Activated T-helper 1 cell treated with Interleukin-2 at 50 U/mL for 16 hours (primary cell): ENCODE results near the gene ARHGAP22.

Experiments
- DNase-seq: peaks from one replicate; pipeline ENCODE4 v3.0.0-alpha.2; 2020; ENCODE audit warnings: low read depth

The ARHGAP22 gene

DNA sequence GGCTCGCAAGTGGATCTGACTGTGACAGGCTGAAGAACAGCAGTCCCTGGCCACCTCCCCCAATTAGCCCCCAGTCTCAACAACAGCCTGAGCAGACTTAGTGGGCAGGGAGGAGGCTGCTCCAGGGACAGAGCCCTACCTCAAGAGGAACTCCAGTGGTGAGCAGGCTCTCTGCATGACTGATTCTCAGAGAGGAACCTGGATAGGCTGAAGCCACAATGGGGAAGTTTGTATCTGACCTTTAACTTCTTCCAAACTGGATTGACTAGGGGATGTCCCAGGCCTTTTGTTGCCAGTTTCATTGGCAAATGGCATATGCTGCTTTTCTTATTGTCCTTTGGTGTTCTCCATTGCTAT lies 93.0 kb downstream of the ARHGAP22 start:
- no peak for DNase-seq

DNA sequence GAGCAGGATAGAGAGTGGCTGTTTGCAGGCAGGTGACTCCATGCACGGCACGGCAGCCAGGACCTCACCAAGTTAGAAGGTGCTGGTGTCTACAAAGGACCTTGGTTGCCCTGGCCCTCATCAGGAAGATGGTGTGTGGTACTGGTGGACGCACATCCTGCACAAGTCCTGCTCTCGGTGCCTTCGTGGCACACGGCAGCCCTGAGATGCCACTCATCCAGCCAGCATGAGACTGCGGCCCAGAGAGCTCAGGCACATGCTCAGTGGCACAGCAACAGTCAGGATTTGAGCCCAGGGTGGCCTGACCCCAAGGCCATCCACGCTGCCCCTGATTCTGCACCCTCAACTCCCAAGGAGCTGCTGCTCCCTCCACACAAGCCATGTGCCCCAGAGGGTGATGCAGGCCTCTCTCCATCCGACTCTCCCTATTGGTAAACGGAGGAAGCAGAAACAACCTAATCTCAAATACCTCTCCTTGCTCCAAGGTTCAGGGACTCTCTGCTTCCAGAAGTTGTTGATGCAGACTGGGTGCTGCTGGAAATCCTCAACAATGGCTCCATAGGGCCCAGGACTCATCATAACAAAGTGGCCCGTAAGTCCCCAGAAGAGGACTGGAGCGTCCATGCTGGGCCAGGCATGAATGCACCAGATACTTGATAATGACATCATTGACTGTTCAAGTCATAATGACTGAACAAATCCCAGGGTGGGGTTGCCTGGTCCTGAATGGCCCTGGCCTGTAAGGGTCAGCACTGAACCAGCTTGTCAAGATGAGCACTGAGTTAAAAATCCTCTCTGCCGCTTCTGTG lies 93.6 kb downstream of the ARHGAP22 start:
- no peak for DNase-seq

DNA sequence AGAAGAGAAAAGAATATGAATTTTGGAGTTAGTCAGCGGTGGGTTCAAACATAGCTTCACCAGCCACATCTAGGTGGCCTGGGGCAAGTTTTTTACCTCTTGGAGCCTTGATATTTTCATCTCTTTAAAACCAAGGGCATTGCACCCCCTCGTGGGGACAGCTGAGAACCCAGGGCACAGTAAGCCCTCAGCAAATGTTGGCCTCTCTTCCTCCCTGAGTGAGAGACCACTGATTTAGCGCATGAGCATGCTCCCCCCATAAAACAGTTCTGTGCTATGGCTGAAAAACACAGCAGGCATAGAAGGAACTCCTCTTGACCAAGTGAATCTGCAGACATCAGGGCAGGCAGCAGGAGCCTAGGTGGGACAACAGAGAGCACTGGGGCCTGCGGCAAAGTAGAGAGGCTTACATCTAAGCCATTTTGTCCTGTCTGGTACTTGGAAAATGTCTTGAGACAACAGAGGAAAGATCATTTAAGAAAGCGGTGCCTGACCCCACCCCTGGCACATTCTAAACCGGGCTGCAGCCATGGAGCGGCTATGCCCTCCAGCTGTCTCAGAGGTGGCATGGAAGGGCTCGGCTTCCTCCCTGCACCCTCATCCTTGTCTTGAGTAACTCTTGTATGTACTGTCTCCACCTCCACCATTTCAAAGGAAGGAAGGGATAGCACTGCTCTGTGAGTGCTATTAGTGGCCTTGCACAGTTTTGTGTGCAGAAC lies 94.7 kb downstream of the ARHGAP22 start:
- no peak for DNase-seq

DNA sequence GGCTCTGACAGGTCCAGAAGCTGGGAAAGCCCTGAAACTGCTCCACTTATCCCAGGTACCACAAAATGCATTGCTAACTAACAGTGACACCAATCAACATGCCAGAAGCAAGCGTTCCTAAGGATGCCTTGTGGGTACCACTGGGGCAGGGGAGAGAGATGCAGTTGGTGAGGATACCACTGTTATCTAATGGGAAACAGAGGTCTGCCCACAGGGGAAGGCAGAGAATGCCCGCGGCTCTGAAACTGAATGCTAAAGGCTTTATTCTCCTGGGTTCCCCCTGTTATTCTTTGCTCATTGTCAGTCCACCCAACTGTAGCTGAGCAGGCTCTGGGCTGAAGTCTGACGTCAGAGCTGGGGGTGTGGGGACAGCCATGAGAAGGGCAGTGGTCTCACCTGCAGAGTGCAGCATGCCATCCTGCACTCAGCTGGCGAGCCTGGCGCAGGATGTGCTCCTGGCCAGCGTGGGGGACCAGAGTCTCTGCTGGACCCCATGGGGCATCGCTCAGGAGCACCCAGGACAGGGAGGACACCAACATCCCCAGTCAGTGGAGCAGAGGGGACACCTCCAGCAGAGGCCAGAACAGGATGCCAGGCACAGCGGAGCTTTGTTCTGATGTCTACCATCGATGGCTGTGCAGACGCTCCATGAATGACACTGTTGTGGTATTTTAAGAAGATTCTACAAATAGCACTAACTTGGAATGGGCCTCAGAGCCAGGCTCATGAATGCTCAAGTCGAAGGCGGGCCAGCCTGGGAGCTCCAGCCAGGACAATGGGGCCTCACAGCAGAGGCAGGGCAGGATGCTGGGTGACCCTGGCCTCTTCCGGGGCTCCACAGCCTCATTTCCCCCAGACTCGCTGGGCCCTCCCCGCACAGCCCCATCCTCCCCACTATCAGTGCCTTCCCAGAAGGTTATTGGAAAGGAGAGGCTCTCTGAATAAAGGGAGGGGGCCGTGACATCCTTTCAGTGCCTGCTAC lies 95.8 kb downstream of the ARHGAP22 start:
- DNase-seq: no peak

DNA sequence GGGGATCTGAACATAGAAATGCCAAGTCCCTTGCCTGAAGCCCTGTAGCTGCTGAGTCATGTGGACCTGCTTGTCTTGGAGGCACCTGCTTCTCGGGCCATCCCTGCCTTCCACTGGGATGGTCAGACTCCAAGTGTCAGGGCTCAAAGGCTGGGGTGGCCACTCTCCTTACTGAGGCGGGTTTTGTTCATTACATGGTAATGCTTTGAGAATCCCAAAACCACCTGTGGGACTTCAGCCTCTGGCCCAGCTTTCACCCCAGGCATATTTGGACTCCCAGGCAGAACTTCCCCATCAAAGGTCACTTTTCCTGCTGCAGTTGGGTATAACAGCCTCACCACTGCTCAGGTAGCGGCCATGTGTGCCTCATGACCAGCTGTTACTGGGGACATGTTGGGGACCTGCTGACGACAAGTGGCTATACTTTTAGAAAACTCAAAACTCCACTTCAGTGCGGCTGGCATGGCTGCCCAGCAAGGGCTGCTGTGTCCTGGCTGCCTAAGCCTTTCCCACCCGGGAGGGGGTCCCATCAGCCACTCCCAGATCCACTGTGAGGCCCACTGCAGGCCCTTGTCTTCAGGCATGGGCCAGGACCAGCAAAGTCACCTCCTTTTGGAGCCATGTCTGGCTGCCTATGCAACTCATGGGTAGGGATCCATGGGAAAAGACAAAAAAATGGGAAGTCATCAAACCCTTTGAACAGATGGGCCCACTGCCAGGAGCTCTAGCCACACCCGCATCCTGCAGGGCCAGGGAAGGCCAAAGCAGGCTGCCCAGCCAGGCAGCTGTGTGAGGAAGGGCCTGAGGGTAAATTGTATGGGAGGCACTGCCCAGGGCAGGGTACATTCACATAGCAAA lies 96.7 kb downstream of the ARHGAP22 start:
- no peak for DNase-seq

DNA sequence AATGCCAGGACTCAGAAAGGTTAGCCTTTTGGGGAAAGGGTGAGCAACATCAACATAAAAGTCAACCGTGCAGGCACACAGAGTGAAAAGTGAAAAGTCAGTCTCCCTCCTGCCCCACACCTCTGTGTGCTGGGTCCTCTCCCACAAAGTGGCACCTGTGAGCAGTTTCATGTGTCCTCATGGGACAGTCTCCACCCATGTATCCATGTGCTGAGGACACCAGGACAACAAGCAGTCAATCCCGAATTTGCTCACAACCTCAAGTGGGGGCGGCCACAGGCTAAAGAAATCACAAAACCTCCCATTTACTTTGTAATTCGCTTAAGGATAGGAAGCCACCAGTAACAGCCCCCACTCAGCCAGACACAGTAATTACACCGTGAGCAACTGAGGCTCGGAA lies 97.4 kb downstream of the ARHGAP22 start:
- DNase-seq: no peak

DNA sequence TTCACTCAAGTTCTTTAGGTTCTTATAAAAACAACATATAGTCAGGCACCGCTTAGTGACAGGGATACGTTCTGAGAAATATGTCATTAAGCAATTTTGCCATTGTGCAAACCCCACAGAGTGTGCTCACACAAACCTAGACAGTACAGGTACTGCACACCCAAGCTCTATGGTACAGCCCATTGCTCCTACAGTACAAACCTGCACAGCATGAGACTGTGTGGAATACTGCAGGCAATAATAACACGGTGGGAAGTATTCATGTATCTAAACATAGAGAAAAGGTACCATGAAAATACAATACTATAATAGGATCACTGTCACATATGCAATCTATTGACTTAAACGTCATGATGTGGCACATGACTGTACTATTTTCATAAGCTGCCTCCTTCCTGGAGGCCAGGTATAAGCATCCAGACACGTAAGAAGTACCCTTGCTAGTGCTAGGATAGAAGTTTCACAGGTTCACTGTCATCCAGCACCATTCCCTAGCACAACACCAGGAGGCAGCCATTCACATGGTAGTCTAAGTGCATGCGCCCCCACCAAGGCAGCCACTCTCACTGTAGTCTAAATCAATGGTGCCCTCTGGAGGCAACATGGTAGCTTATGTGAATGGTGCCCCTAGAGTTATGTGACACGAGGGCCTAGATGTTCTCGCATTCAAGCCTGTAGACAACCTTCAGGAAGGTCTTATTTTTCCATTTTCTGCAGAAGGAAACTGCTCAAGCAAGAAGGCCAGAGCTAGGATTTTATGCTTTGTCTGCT lies 98.5 kb downstream of the ARHGAP22 start:
- no peak for DNase-seq

DNA sequence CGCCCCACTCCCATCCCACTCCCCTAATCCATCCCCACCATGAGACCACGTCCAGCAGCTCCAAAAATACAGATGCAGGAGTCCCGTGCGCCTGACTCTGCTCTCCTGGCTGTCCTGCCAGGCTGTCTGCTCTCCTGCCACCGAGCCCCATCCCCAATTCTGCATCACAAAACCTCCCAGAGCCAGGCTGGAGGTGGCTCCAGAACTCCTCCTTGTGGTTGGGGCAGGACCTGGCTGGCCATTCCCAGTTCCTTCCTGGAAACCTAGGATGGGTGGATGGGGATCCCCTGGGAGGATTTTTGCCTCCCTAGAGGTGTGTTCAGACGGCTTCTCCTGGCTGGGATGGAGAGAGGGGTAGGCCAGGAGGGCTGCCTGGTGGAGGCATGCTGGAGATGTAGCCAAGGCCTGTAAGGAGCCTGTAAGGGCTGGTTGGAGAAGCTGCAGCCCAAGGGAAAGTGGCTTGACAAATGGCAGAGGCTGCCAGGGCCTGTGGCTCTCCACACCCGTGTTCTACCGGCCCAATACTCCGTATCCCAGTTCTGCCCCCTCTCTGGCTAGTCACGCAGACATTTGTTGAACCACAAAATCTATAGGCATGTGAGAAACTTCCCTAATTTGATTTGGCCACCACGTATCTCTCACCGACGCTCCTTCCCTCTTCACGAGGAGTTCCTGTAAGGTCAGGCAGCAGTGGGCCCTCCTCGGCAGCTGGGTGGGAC lies 99.3 kb downstream of the ARHGAP22 start:
- DNase-seq: no peak

DNA sequence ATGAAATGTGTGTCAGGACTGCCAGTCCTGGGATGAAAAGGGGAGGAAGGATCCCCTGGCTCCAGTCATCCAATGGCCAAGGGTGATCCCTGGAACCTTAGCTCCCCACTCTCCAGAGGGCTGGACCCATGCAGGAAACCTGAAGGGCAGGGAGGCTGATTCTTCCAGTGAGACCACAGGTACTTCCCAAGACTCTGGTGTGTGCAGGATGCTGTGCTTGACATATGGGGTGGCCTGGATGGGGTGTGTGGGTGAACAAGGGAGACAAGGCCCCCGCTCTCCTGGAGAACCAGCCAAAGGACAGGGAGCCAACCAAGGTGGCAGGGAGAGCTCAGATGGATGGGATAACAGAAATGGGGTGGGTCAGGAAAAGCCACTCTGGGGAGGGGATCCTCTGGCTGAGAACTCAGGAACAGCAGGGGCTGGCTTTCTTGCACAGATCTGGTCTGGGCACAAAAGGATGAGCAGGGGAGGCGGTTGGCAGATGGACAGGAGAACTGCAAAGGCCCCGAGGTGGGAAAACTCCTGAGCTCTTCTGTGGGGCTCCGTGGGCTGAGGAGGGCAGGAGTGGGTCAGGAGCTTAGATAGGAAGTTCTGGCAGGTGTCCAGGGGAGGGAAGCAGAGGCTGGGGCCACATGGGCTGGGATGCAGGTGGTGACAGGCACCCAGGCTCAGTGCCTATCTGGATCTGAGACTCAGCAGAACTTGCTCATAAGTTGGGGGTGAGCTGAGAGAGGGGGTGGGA lies 100.6 kb downstream of the ARHGAP22 start:
- DNase-seq: no peak

DNA sequence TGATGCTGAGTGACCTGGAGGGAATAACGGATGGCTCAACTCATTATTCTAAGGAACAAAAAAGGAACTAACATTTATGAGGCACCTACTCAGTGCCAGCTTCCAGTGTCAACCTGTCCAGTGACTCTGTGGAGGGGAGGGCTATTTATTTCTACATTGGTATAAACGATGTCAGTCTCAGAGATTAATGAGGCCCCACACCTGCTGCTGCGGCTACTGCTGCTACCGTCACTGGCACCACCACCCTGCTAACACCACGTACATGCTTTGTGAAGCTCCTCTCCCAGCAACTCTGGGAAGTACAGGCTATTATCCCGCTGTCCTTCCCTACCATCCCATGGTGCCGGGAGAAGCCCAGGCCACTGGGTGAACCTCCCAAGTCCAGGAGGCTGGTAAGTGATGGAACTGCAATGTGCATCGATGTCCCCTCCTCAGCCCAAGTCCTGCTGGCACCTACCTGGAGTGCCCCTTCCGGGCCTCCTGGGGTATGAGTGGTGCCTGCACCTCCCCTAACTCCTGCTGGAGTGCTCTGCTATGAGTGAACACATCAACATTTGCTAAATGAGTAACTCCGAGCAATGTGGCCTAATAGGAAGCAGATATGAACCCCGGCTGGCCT lies 101.5 kb downstream of the ARHGAP22 start:
- no peak for DNase-seq

DNA sequence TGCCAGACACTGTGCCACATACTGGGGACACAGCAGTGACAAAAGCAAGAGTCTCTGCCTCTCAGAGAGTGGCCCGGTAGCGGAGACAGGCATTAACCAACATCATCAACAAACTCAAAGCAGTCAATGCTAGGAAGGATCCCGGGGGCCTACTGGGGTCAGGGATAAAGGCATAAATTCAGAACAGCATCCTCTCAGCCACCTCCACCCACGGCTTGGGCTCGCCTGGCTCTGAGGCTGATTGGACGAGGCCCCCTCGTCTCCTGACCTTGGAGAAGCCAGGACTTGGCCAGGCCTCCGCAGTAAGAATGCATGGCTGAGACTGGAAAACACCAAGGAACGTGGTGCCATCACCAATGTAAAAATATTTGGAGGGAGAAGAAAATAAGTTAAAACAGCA lies 102.1 kb downstream of the ARHGAP22 start:
- DNase-seq: no peak

DNA sequence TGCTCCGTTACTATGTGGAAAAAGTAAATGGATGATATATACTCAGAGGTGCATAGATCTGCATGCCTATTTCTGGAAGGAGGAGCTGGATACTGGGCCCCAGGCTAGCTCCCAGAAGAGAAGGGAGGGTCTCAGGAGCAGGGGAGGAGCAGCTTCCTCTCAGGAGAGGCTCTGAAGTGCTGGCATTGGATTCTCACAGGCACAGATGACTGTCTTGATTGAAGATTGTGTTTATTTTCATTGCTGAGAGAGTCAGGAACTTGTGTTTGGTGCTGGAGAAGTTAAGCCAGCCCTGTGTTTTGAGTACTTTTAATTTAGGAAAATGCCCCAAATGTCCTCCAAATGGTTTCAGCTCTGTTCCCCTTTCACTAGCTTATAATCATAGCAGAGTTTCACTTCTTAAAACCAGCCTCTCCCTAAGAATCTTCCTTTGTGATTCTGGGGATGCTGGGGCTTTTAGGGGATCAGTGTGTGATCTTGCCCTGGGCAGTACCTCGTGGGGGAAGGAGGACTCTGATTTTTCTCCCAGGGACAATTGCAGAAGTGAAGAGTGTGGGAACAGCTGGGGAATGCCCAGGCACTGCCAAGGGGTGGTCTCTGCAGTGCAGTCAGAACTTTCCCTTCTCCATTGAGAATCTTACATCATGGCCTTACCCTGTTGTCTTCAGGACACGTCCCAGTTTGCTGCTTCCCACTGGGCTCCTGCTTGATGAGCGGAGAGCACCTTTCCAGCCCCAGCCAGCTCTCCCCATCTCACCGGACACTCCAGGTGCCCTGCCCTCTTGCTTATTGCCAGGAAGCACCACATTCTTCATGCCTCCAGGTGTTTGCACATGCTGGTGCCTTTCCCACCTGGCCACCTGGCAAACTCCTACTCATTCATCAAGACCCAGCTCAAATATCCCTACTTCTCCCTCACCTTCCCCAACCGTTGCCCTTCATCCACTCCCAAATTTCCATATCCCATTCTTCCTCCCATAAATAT lies 102.8 kb downstream of the ARHGAP22 start:
- DNase-seq: no peak

DNA sequence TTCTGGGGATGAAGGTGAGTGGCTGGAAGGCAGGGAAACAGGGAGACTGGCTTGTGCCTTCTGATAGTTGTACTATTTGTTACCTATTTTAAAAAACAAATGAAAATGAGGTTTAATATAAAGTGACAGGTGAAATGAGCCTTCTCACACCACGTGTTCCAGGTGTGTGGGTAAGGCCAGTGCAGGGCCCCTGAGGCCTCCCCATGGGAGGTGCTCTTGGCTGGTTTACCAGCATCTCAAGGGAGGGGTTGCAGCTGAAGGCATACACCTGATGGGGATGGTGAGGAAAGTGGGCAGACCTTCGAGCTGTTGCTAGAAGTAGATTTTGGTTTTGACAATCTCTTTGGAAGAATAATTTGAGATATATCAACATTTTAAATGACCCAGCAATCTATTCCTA lies 103.6 kb downstream of the ARHGAP22 start:
- DNase-seq: no peak

DNA sequence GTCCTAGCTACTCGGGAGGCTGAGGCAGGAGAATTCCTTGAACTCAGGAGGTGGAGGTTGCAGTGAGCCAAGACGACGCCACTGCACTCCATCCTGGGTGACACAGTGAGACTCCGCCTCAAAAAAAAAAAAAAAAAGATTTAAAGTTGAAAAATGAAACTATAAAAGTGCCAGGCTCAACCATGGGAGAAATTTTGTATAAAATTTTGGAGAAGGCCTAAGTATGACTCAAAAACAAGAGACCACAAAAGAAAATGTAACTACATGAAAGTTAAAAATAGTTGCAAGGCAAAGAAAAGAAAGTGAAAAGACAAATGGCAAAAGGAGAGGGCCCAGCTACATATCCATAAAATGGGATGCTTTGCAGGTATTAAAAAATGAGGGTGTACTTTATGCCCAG lies 104.1 kb downstream of the ARHGAP22 start:
- DNase-seq: no peak

DNA sequence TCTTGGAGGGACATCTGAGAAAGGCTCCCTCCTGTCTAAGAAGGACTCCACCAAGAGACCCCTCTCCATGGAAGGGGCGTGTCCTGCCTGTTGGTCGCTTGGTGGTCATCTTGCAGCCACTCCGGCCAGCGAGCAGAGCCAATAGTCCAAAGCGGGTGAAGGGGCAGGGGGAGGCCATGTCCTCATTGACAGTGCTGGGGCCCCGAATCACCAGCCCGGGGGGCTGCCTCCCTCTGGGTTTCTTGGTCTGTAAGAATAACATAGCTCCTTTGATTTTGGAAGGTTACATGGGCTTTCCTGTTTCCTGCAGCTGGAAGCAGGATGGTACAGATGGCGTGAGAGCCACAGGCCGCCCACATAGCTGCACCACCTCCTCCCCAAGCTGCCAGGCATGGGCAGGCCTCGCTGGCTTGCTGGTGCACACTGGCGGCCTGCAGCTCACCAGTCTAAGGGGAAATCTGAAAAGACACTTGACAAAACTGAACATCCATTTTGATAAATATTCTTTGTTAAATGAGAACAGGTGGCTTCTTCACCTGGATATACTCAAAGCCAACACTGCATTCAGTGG lies 105.8 kb downstream of the ARHGAP22 start:
- DNase-seq: no peak

DNA sequence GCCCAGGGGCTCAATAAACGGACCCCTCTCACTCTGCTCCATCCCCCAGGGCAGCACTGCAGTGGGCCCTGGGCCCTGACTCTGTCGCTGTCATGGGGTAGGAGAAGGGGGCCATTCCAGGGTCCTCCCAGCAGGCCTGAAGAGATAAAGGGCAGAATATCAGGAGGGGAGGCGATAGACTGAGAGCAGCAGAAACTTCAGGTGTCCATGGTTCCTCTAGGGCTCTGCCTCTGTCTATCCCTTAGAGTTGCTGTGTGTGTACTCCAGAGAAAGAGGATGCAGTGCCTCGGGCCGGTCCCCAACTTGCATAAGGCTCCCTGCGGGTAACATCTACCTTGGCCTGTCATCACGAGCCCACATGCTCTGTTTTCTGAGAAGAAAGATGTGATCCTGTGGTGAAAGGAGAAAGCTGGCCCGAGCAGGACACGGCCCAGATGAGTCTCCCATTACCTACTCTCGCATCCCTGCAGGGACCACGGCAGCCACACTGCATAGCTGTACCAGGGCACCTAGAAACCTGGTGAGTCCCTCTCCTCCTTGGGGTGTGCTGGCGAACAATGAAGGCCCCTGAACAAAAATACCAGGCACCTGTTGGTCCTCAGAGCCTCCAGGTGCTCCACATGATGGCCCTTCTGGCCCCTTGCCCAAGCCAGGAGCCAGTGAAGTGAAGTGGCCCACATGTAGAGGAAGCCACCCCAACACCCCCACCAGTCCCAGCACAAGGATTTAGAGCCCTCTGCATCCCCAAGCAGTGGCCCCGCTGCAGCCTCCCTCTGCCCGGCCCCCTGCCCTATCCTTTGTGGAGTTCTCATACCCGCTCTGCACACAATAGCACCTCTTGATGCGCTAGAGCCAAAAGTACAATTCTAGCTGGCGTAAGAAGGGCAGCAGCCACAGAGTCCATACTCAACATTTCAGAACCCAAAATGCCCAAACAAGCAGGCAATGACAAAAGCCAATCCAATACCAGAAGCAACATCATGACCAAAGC lies 106.8 kb downstream of the ARHGAP22 start:
- DNase-seq: no peak
